Head of caudate nucleus (tissue), 42 donors: ENCODE results near the gene AIP.

ENCODE experiments used
- DNase-seq, 42 donors: peaks; one replicate each; pipeline versions ENCODE4 v3.0.0 to v3.0.0-alpha.2; 2020 to 2021; ENCODE audit warnings: mixed read lengths in 7 of 42
- intact Hi-C: fragments of 100-400 bp; cut with DNase I; formaldehyde crosslinking; loops from one replicate; pipeline ENCODE4 v1.15.0; 2022

AIP gene

DNA sequence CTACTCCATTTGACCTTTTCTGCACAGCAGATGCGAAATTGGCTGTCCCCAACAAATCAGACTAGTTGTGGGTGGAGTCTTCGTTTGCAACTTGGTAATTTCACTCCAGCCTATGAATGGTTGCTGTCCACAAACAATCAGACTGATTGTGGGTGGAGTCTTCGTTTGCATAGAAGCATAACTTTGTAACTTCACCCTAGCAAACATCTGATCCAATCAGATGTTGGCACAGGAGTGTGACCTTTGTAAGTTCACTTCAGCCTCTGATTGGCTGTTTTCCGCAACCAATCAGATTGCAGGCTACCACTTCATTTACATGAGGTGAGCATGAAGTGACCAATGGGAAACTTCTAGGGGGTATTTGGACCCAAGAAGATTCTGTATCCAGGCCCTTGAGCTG, 56.7 kb downstream of the AIP start:
- DNase-seq, result no peak

More for the DNA sequence above, 56.7 kb downstream of the AIP start:
- intact Hi-C loops, result no loop called here
